ENCODE measurements around the gene TPM4.

- TF ChIP-seq CTCF (IDR thresholded peaks at IDR 0.05): no peak
- no peak for TF ChIP-seq POLR2A (IDR thresholded peaks at IDR 0.05)
Measured at GRCh38 chr19:16118489-16119033, 42.3 kb downstream of the TPM4 start.

All from body of pancreas (tissue), 4 donors.